ENCODE measurements around the gene DESI1. TPM values are rescaled to one million over a fixed set of nuclear protein-coding genes. Genes with fewer than 3 reads are reported as not detected.

DESI1 gene
- total RNA-seq, 1 experiment from 2014 or later: 30.2 TPM

DNA sequence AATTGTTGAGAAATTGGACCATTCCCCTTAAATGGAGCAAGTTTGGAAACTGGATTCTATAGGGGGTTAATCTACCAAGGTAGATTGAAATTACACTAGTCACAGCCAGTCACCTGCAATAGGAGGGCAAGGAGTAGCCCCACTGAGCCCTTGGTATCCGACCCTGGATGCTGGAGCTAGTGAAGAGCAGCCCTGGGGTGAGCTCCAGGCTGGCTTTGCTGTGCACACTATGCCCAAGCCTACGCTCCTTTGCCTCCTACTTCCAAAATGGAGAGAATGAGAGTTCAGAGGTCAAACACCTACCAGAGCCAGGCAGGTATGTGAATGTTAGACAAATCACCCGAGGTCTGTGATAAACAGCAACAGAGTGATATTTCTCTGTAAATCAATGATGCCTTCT, 44.1 kb upstream of the DESI1 start:
- H2AK5ac ChIP-seq (ENCODE audit: insufficient read length, low read length): no peak overlapping the region
- H3K9me3 ChIP-seq (ENCODE audit: control insufficient read depth, low read depth, low read length): no peaks in the 10 kb centered on the region
- no CpG with 5 or more reads among the region's 3 CpGs for WGBS (ENCODE audit: extremely low coverage, insufficient read length, low lambda C conversion rate)
- Mint-ChIP-seq H3K27ac (peak overlapping the region in 2 of 3 experiments; percentile 42 to 44; a peak in 3 of 7 replicates), H3K9me3 (no peaks in the 10 kb centered on the region), H3K27me3 (ENCODE audit: low read depth) (no peaks in the 10 kb centered on the region), H3K4me1 (peaks cover 10 to 11% of the 10 kb centered on the region in 2 experiments), H3K4me3 (no peak overlapping the region), H3K36me3 (ENCODE audit: insufficient read depth in 1 of 3, low read depth in 3 of 3) (peaks cover 22 to 49% (median 36%) of the 10 kb centered on the region in 3 experiments)
- no peak overlapping the region for H2BK120ac ChIP-seq (ENCODE audit: low read depth, low read length, poor library complexity, severe bottlenecking)
- no peaks in the 10 kb centered on the region for H3K4me1 ChIP-seq (ENCODE audit: insufficient read depth, low read length)
- H2AFZ ChIP-seq (ENCODE audit: low read length): no peak overlapping the region
- no peaks in the 10 kb centered on the region for H3K23me2 ChIP-seq (ENCODE audit: insufficient read length, low read depth, low read length, poor library complexity, severe bottlenecking)
- no peak overlapping the region for H3K4ac ChIP-seq (ENCODE audit: low read depth, low read length)
- H4K91ac ChIP-seq (ENCODE audit: insufficient read length, low read depth, low read length): no peak overlapping the region
- H4K20me1 ChIP-seq (ENCODE audit: control insufficient read depth, insufficient read depth, insufficient read length): no peaks in the 10 kb centered on the region
- no peak overlapping the region for H2BK5ac ChIP-seq (ENCODE audit: insufficient read length, low read length)
- no peak overlapping the region for H4K8ac ChIP-seq (replicated peaks; ENCODE audit: insufficient read length, low read depth, low read length)
- no peaks in the 10 kb centered on the region for H3K79me2 ChIP-seq (ENCODE audit: insufficient read depth, low read length)
- H3K56ac ChIP-seq (ENCODE audit: insufficient read length, low read depth, low read length): no peak overlapping the region
- no peak overlapping the region for H3K23ac ChIP-seq (ENCODE audit: insufficient read length, low read depth, low read length)
- H2BK20ac ChIP-seq (ENCODE audit: low read depth, low read length, poor library complexity, severe bottlenecking): no peak overlapping the region
- H2BK12ac ChIP-seq (ENCODE audit: insufficient read length, low read depth, low read length): no peak overlapping the region
- no peak overlapping the region for H2BK15ac ChIP-seq (ENCODE audit: low read depth, low read length)
- no peaks in the 10 kb centered on the region for H3K27me3 ChIP-seq (ENCODE audit: insufficient read depth, low read length)
- no peak overlapping the region for H3K9ac ChIP-seq (ENCODE audit: extremely low read depth, insufficient read length, low read length)
- DNase-seq: no peak
- TF ChIP-seq, protein P1, sequence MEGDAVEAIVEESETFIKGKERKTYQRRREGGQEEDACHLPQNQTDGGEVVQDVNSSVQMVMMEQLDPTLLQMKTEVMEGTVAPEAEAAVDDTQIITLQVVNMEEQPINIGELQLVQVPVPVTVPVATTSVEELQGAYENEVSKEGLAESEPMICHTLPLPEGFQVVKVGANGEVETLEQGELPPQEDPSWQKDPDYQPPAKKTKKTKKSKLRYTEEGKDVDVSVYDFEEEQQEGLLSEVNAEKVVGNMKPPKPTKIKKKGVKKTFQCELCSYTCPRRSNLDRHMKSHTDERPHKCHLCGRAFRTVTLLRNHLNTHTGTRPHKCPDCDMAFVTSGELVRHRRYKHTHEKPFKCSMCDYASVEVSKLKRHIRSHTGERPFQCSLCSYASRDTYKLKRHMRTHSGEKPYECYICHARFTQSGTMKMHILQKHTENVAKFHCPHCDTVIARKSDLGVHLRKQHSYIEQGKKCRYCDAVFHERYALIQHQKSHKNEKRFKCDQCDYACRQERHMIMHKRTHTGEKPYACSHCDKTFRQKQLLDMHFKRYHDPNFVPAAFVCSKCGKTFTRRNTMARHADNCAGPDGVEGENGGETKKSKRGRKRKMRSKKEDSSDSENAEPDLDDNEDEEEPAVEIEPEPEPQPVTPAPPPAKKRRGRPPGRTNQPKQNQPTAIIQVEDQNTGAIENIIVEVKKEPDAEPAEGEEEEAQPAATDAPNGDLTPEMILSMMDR (conservative IDR thresholded peaks at IDR 0.05): no peak
- no peak overlapping the region for H4K5ac ChIP-seq (ENCODE audit: insufficient read length, low read depth, low read length)
- H3T11ph ChIP-seq (ENCODE audit: low read length): no peak overlapping the region
- H3K79me1 ChIP-seq (ENCODE audit: insufficient read depth, low read depth, low read length, poor library complexity, severe bottlenecking): no peaks in the 10 kb centered on the region
- H3K18ac ChIP-seq (ENCODE audit: insufficient read length, low read depth, low read length): no peak overlapping the region
- no peak overlapping the region for H3K4me2 ChIP-seq (ENCODE audit: insufficient read depth, insufficient read length, low read length)
- H3K14ac ChIP-seq (ENCODE audit: insufficient read depth, low read length): no peak overlapping the region
- H3K27ac ChIP-seq (ENCODE audit: insufficient read length, low read depth, low read length): no peak overlapping the region

All from H9 (cell line).